Muscle of arm (tissue), 12 donors: ENCODE results near the gene ANAPC13. TPM values are rescaled to one million over a fixed set of nuclear protein-coding genes. Genes with fewer than 3 reads are reported as not detected.
A peak's percentile ranks its signal among the peaks of the same experiment; 100 is the strongest.

Experiments
- DNase-seq: peaks from one replicate; pipeline ENCODE4 v3.0.0-alpha.2; 2013
- polyA plus RNA-seq, 12 donors: library from polyadenylated mRNA; unstranded; fragments of 120-200 nt; gene quantifications; one replicate each; pipeline ENCODE4 v1.2.1, GENCODE V29; 2013; ENCODE audit not compliant: insufficient read length in 12 of 12

The ANAPC13 gene
- polyA plus RNA-seq, 12 donors, result 56.7 to 93.7 (median 71.9) TPM; not detected in 1

GRCh38 chr3:134460965-134461364 is 24.8 kb downstream of the ANAPC13 start:
- no peak for DNase-seq

- DNase-seq, result no peak
These were observed 26.2 kb downstream of the ANAPC13 start for GRCh38 chr3:134459562-134459961.

DNA sequence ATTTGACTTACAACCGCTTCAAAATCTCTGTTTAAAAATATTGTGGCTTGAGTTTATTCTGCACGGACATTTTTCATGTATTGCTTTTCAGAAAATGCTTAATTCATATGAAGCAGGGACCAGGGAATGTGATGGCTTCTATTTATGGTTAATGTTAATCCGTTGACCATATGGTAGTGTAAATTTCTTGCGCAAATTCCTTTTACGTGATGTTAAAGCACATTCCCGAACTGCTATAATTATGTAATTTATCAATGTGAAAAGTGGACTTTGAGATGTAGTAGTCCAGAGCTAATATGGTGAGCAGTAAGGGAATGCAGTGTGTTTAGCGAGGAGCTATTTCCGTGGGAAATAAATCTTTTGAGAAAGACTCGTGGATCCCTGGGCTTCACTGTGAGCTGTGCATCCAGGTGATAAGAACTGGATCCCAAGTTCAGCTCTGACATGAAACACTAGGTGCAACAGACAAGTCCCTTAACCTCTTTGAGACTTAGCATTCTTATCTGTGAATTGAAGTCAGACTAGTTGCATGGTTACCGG is 27.3 kb downstream of the ANAPC13 start:
- DNase-seq, result no peak

DNA sequence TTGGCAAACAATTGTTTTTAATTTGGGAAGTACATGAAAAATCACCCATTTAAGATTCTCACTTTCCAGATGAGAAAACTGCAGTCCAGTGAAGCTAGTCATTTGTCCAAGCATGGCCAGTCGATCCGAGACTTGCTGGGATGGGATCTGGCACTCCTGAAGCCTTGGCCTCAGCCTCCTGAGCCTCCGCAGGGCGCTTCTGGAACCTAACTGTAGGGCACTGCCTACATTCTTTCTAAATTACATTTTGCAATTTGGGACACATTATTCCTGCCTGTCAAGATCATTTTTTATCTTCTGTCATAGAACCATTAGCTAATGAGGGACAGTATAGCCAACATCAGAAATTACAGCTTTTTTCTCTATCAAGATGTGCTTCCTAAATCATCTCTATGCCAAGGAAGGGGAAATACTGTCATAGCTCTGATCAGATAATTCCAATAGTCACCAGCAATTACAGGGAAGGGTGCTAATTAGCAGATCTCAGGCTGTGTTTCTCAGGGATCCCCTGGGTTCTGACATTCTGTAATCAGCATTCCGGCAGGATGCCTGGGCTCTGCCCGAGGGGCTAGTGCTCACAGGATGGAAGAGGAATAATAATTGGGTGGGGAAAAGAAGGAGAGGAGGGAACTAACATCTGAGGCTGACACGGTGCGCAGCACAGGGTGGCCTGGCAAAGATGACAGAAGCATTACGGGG is 28.3 kb downstream of the ANAPC13 start:
- no peak for DNase-seq

DNA sequence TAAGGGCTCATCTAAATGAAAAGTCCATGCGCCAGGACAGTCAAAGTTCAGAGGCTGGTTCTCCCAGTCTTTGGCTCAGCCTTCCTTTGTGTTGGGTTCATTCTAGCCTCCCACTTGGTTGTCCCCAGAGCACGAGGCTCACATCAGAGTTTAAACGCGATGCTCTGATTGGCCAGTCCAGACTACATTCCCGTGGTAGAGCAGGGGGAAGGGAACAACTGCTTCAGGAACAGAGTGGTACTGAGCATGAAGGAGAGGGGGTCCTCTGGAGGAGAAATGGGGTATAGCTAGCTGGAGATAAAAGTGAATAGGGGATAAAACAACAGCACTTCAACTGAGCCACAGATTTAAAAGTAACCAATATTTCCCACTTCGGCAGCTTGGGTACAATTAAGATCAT is 32.2 kb downstream of the ANAPC13 start:
- DNase-seq, result no peak

GRCh38 chr3:134449951-134450350 is 35.8 kb downstream of the ANAPC13 start:
- no peak for DNase-seq

DNA sequence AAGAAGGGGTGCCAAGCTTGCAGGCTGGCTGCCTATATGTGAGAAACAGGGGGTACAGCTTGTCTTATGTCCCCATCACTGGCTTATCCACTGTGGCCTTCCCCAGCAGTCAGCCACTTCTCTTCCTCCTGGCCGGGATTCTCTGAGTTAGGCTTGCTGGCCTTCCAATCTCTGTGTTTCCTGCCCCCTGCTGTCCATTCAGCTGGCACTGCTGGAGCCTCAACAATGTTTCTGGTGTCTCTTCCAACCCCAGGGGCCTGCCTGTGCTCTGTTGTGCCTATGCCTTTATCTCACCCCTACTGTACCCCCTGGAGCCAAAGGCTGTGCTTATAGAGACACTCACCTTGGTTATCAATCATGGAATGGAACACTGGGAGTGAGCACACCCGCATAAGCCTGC is 36.5 kb downstream of the ANAPC13 start:
- no peak for DNase-seq

DNA sequence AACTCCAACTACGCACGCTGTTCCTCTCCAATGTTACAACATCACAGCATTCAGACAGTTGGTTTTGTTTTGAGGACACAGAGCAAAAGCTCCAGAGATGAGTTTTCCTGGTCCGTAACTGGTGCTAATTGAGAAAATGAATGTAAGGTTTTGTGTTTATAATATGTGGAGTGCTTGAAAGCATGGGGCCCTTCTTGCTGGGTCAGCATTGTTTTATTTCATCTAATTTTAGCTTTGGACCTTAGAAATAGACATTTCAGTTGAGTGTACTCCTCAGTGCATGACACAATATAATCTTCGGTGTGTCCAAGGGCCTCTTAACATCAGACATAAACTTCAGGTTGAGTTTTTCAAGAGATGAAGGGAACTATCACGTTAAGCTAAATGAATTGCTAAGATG is 37.1 kb downstream of the ANAPC13 start:
- no peak for DNase-seq

- DNase-seq, result no peak
These were observed 38.4 kb downstream of the ANAPC13 start for GRCh38 chr3:134447351-134447750.

DNA sequence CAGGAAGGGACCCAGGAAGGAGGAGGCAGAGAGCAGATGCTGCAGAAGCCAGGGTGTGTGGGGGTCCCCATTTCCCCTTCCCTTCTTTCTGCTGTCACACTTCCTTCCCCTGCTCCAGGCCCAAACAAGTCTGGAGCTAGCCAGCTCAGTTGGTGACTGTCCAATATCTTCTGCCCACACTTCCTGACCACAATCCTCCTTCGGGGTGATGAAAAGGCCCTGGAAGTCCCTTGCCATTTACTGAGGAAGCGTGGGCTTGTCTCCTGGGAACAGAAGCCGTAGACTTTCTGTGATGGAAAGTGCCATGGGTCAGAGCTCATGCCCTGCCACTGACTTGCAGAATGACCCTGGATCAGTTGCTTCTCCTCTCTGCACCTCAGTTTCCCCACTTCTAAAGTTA is 39.0 kb downstream of the ANAPC13 start:
- DNase-seq, result no peak

DNA sequence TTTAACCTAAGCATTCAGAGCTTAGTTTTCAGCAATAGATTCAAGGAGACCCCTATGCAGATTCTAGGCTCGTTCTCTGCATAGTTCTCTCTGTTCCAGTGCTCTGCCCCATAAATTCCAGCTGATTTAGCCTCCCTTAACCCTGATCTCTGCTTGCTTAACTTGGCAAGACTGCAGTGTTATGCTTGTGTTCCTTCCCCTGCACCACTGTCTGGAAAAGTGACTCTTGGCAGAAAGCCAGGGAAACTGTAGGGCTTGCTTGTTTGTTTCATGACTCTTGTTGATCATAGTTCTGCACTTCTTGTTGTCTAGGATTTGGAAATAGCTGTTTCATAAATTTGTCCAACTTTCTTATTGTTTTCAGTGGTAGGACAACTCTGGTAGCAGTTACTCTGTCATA is 40.1 kb downstream of the ANAPC13 start:
- DNase-seq, result peak; percentile 31

DNA sequence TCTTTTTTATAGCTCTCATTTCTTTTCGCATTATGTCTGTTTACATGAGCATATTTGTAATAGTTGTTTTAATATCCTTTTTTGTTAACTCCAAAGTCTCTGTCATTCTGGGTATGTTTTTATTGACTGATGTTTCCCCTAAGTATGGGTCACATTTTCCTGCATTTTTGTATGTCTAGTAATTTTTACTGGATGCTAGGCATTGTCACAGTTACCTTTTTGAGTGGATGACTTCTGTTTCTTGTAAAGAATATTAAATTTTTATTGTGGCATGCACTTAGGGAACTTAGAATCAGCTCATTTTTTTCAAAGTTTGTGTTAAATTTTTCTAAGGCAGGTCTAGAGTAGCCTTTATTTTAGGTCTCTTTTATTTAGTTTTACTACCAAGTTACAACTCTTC is 40.7 kb downstream of the ANAPC13 start:
- no peak for DNase-seq

DNA sequence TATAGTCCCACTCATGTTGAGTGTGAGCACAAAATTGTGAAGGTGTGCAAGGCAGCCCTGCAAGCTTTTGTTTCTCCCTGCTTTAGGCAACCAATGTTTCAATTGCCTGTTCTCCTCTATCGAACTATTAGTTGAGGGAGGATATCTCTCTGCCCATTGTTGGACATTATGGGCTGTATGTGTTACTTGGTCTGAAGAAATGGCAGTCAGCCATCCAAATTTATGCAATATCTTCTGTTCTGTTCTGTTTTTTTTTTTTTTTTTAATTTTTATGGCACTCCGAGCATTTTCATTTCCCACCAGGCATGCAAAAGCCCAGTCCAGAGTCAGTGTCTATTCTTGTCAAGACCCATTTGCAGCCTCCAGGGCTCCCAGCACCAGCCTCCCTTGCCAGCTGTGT is 44.0 kb downstream of the ANAPC13 start:
- DNase-seq, result no peak

DNA sequence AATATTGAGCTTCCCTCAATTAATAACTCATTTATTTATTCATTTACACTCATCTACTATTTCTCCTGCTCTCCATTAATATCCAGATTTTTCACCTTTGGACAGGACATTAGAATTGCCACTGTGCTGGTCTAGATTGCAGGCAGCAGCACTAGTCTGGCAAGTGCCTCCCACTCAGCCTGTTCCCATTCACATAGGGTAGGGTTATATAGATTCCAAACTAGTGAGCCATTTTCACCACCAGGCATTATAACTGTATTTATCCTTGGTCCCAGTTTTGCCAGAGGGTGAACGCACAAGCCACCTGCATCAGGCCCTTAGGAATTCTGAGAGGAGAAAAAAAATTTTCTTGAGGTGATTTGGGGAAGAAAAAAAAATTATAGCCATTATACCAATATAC is 44.5 kb downstream of the ANAPC13 start:
- no peak for DNase-seq

- no peak for DNase-seq
These were observed 48.5 kb downstream of the ANAPC13 start for GRCh38 chr3:134437211-134437752.

DNA sequence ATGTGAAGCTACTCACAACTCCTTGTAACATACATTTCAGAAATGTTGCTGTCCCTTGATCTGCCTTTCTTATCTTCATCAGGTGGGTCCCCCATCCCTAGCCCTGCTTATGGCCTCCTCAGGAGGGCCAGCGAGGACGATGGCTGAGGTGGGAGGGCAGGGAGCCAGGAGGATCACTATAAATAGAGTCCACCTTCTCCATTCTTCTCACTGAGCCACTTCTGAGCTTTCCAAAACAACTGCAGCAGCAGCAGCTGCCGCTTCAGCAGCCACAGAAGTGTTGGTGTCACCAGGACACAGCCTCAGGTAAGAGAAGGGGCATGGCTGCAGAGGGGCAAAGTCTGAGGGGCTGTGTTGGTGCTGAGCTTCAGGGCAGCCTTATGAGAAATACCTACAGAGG is 53.5 kb downstream of the ANAPC13 start:
- DNase-seq, result no peak

DNA sequence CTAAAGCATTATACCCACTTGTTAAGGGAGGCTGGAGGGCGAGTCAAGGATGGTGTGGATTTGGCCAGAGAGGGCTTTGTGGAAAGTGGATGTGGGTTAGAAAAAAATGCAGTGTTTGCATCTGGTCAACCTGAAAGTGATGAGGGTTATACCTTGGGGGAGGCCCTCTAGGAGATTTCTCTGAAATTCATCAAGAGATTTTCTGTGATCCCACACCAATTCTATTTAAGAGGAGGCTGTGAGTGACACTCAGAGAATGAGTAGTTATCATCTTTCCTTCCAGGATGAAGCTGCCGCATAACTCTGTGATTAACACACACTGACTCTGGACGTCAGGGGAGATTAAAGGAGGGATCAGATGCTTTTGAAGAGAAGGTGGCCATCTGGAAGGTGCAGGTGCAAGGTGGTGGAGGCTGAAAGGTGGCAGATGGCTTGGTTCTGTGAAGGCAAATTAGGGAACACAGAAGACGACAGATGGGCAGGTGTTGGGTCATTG is 54.8 kb downstream of the ANAPC13 start:
- DNase-seq, result no peak

- DNase-seq, result no peak
These were observed 55.6 kb downstream of the ANAPC13 start for GRCh38 chr3:134430174-134430573.

GRCh38 chr3:134428401-134428800 is 57.4 kb downstream of the ANAPC13 start:
- no peak for DNase-seq
